ENCODE measurements around the gene KSR2.

GRCh38 chr12:117867348-117867747 lies 101.4 kb downstream of the KSR2 start:
- TF ChIP-seq EZH2 (IDR thresholded peaks at IDR 0.05; ENCODE audit: borderline replicate concordance, low read depth, low read length, severe bottlenecking) (no peak), CTCF (IDR thresholded peaks at IDR 0.05; ENCODE audit: extremely low read depth in 1 of 2, insufficient read depth in 1 of 2, low read depth in 1 of 2, low read length in 2 of 2) (no peak), POLR2A (IDR thresholded peaks at IDR 0.05; ENCODE audit: low read depth, low read length) (no peak), POLR2AphosphoS5 (IDR thresholded peaks at IDR 0.05; ENCODE audit: insufficient read depth, low read depth, low read length) (no peak), JUN (IDR thresholded peaks at IDR 0.05; ENCODE audit: borderline replicate concordance, insufficient read depth, insufficient read length, low read depth) (no peak)

All from endothelial cell of umbilical vein (primary cell).